GM23338 (cell line): Measurements from ENCODE around the gene MDH1. TPM values are rescaled to one million over a fixed set of nuclear protein-coding genes. Genes with fewer than 3 reads are reported as not detected.

Source experiments
- ATAC-seq: fragments of 200-7000 bp; cut with Tn5 transposase; 3 replicates; pipeline ENCODE4 v1.9.1; 2020
- DNase-seq: peaks from one replicate; pipeline ENCODE4 v3.0.0-alpha.2; 2015; ENCODE audit warnings: low spot score
- H2AFZ ChIP-seq: fragments of 200-600 bp; sonication (generic); 2 replicates; pipeline ENCODE4 v1.8.0; 2016; ENCODE audit warnings: antibody characterized with exemption, mild to moderate bottlenecking, moderate library complexity
- H3F3A ChIP-seq: fragments of 200-600 bp; sonication (generic); replicated peaks from 2 replicates; pipeline ENCODE4 v1.8.0; 2017; ENCODE audit warnings: antibody characterized with exemption, mixed run types, low read depth
- H3K27ac ChIP-seq: fragments of 200-600 bp; sonication (generic); 2 replicates; pipeline ENCODE4 v1.6.1; 2016; ENCODE audit warnings: low read depth
- H3K27me3 ChIP-seq: fragments of 200-600 bp; sonication (generic); 2 replicates; pipeline ENCODE4 v1.8.0; 2016; ENCODE audit warnings: mild to moderate bottlenecking, mixed run types, moderate library complexity; ENCODE audit not compliant: insufficient read depth
- H3K36me3 ChIP-seq: fragments of 200-600 bp; sonication (generic); 2 replicates; pipeline ENCODE4 v1.8.0; 2016; ENCODE audit warnings: mild to moderate bottlenecking; ENCODE audit not compliant: insufficient read depth
- H3K4me1 ChIP-seq: fragments of 200-600 bp; sonication (generic); 2 replicates; pipeline ENCODE4 v1.8.0; 2016; ENCODE audit warnings: mild to moderate bottlenecking, moderate library complexity; ENCODE audit not compliant: insufficient read depth
- H3K4me2 ChIP-seq: fragments of 200-600 bp; sonication (generic); 2 replicates; pipeline ENCODE4 v1.7.1; 2017; ENCODE audit warnings: mixed run types
- H3K4me3 ChIP-seq: fragments of 200-600 bp; sonication (generic); 2 replicates; pipeline ENCODE4 v1.6.1; 2016; ENCODE audit warnings: mixed run types
- H3K79me2 ChIP-seq: fragments of 200-600 bp; sonication (generic); replicated peaks from 2 replicates; pipeline ENCODE4 v1.8.0; 2017; ENCODE audit warnings: mild to moderate bottlenecking; ENCODE audit not compliant: insufficient read depth
- H3K9me2 ChIP-seq: fragments of 200-600 bp; sonication (generic); 2 replicates; pipeline ENCODE4 v1.8.0; 2017; ENCODE audit not compliant: insufficient read depth
- H4K20me1 ChIP-seq: fragments of 200-600 bp; sonication (generic); replicated peaks from 2 replicates; pipeline ENCODE4 v1.8.0; 2017; ENCODE audit warnings: mild to moderate bottlenecking; ENCODE audit not compliant: insufficient read depth
- H3K27ac Mint-ChIP-seq: 2 replicates; pipeline ENCODE4 v1.8.0; 2020; ENCODE audit warnings: inconsistent platforms, mild to moderate bottlenecking, moderate library complexity, mixed read lengths
- H3K27me3 Mint-ChIP-seq: 3 replicates; pipeline ENCODE4 v1.8.0; 2022; ENCODE audit warnings: low read depth, mild to moderate bottlenecking, moderate library complexity, mixed read lengths, inconsistent platforms; ENCODE audit not compliant: insufficient read depth, poor library complexity
- H3K36me3 Mint-ChIP-seq: 3 replicates; pipeline ENCODE4 v1.8.0; 2021; ENCODE audit warnings: low read depth, mild to moderate bottlenecking, inconsistent platforms, moderate library complexity, mixed read lengths
- H3K4me1 Mint-ChIP-seq: 3 replicates; pipeline ENCODE4 v1.8.0; 2020; ENCODE audit warnings: mild to moderate bottlenecking, inconsistent platforms, mixed read lengths
- H3K4me3 Mint-ChIP-seq: 3 replicates; pipeline ENCODE4 v1.8.0; 2021; ENCODE audit warnings: moderate library complexity, mild to moderate bottlenecking, inconsistent platforms, mixed read lengths
- H3K9me3 Mint-ChIP-seq: 3 replicates; pipeline ENCODE4 v1.8.0; 2020; ENCODE audit warnings: moderate library complexity, mild to moderate bottlenecking, inconsistent platforms, mixed read lengths
- CREB1 ChIP-seq: fragments of 250-450 bp; sonication (Bioruptor Pico); IDR thresholded peaks from 2 replicates; pipeline ENCODE4 v1.5.0; 2020; ENCODE audit warnings: low read depth, mild to moderate bottlenecking, moderate library complexity
- EZH2 ChIP-seq: fragments of 200-600 bp; sonication (generic); IDR thresholded peaks from one replicate; pipeline ENCODE4 v1.8.0; 2017; ENCODE audit warnings: antibody characterized with exemption, mild to moderate bottlenecking, low read depth; ENCODE audit not compliant: unreplicated experiment
- JUNB ChIP-seq: IDR thresholded peaks from one replicate; pipeline ENCODE4 v1.6.1; 2016; ENCODE audit warnings: antibody characterized with exemption; ENCODE audit not compliant: unreplicated experiment
- NANOG ChIP-seq: IDR thresholded peaks from 2 replicates; pipeline ENCODE4 v1.6.1; 2016; ENCODE audit warnings: antibody characterized with exemption, borderline replicate concordance
- POLR2AphosphoS5 ChIP-seq: IDR thresholded peaks from 2 replicates; pipeline ENCODE4 v1.6.1; 2016; ENCODE audit warnings: antibody characterized with exemption, low read depth
- ZNF114 ChIP-seq: fragments of 250-450 bp; sonication (Bioruptor Pico); IDR thresholded peaks from 2 replicates; pipeline ENCODE4 v1.5.0; 2020; ENCODE audit warnings: mild to moderate bottlenecking, moderate library complexity
- ZNF331 ChIP-seq: fragments of 250-450 bp; sonication (Bioruptor Pico); IDR thresholded peaks from 2 replicates; pipeline ENCODE4 v1.5.0; 2020; ENCODE audit warnings: low read depth, mild to moderate bottlenecking, moderate library complexity
- polyA plus RNA-seq: library from polyadenylated mRNA; unstranded; fragments of >200 nt; fragmentation: Nextera tagmentation; extraction: Ambion mirVana; gene quantifications from 2 replicates; pipeline ENCODE4 v1.2.1, GENCODE V29; 2016
- total RNA-seq: library from RNA; depleted of rRNA; stranded (reverse); fragments of >200 nt; shearing (Covaris generic); gene quantifications from 2 replicates; pipeline ENCODE4 v1.2.3, GENCODE V29; 2014
- TF ChIP-seq, protein P1 (sequence below): IDR thresholded peaks from one replicate; pipeline ENCODE4 v1.6.1; 2018; ENCODE audit warnings: antibody characterized with exemption; ENCODE audit not compliant: unreplicated experiment

MDH1 gene
- total and polyA plus RNA-seq, 2 experiments from 2014 or later = 275 to 503 TPM

DNA sequence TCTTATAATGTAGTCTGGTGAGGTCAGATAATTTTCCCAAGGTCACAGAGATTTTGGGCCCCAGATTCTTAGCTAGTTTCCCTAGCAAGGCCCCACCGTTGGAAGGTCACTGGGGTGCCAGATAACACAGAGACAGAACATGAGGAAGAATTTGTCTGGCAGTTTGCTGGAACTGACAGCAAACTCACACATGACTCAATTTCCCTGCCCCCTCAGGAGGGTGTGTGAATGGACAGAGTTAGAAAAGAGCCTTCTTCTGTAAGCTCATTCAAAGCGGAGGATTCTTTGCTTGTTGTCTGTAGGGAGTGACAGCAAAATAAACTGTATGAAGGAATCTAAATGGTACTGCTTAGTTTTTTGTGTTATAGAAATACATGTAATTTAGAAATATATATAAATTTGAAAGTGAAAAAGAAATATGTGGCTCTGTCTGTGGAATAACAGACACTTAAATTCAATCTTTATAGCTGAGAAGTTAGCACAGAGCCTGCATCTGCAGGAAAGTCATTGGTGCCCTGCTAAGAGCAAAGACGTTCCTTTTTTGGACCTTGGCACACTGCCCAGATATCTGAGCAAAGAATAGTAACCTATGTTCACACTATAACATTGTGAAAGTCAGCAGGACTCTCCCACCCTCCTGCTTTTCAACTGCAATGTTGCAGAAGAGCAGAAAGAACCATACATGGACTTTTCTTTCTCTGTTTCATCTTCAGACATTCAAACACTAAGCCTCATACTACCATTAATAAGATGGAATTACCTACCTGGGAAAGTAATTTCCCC lies 2.1 kb downstream of the MDH1 start:
- Mint-ChIP-seq H3K4me3 (peak overlapping the region; percentile 100), H3K36me3 (peaks cover 42% of the 10 kb centered on the region), H3K27me3 (peaks cover 11% of the 10 kb centered on the region), H3K4me1 (peaks cover 39% of the 10 kb centered on the region), H3K9me3 (no peaks in the 10 kb centered on the region; the same call in 2 of the 3 replicates), H3K27ac (no peak overlapping the region)
- Histone ChIP-seq H3K9me2 (no peaks in the 10 kb centered on the region), H3K36me3 (peaks cover 14% of the 10 kb centered on the region; the same call in 1 of the 2 replicates), H3F3A (no peaks in the 10 kb centered on the region), H3K4me3 (peak overlapping the region; percentile 67), H2AFZ (no peak overlapping the region), H3K27ac (no peak overlapping the region), H3K27me3 (no peaks in the 10 kb centered on the region), H3K79me2 (peaks cover 87% of the 10 kb centered on the region), H3K4me2 (peak overlapping the region; percentile 80), H3K4me1 (peaks cover 28% of the 10 kb centered on the region), H4K20me1 (peaks cover 8% of the 10 kb centered on the region; the same call in 1 of the 2 replicates)
- DNase-seq (no peak), ATAC-seq (no peak)
- TF ChIP-seq POLR2AphosphoS5 (no peak), NANOG (no peak), CREB1 (CRISPR knock-in tag) (no peak), ZNF114 (CRISPR knock-in tag) (no peak), JUNB (no peak)
- TF ChIP-seq, protein P1, sequence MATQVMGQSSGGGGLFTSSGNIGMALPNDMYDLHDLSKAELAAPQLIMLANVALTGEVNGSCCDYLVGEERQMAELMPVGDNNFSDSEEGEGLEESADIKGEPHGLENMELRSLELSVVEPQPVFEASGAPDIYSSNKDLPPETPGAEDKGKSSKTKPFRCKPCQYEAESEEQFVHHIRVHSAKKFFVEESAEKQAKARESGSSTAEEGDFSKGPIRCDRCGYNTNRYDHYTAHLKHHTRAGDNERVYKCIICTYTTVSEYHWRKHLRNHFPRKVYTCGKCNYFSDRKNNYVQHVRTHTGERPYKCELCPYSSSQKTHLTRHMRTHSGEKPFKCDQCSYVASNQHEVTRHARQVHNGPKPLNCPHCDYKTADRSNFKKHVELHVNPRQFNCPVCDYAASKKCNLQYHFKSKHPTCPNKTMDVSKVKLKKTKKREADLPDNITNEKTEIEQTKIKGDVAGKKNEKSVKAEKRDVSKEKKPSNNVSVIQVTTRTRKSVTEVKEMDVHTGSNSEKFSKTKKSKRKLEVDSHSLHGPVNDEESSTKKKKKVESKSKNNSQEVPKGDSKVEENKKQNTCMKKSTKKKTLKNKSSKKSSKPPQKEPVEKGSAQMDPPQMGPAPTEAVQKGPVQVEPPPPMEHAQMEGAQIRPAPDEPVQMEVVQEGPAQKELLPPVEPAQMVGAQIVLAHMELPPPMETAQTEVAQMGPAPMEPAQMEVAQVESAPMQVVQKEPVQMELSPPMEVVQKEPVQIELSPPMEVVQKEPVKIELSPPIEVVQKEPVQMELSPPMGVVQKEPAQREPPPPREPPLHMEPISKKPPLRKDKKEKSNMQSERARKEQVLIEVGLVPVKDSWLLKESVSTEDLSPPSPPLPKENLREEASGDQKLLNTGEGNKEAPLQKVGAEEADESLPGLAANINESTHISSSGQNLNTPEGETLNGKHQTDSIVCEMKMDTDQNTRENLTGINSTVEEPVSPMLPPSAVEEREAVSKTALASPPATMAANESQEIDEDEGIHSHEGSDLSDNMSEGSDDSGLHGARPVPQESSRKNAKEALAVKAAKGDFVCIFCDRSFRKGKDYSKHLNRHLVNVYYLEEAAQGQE = no peak

DNA sequence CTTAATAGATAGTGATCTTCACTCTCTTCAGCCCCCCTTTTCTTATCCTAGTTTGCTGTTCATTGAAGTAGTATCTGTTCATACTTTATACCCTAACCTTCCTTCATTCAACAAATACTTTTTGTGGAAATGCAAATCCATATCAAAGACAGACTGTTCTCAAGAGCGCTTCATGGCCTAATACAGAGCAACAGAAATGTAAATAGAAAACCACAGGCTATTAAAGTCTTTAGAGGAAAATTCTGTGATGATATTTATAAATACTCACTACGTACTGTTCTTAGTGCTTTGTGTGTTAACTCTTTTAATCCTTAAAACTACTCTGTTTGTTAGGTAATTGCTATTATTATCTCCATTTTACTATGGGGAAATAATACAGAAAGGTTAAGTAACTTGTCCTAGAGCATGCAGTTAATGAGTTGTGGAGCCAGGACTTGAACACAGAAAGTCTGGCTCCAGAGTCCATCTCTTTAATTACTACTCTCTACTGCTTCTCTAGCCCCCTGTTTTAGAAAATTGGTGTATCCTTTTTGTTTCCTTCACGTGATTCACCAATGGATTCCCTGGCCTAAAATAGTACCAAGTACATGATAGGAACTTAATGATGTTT lies 2.9 kb downstream of the MDH1 start:
- H3K4me1 Mint-ChIP-seq = peaks cover 32% of the 10 kb centered on the region
- no peak overlapping the region; the same call in 1 of the 2 replicates for H3K4me2 ChIP-seq
- peak overlapping the region; percentile 49 for H3K4me3 Mint-ChIP-seq

More for the DNA sequence above, 2.9 kb downstream of the MDH1 start:
- H3K27me3 ChIP-seq = no peaks in the 10 kb centered on the region
- H3K36me3 Mint-ChIP-seq = peaks cover 49% of the 10 kb centered on the region
- no peak overlapping the region; the same call in 1 of the 2 replicates for H3K27ac ChIP-seq
- no peak overlapping the region for H2AFZ ChIP-seq
- H3K36me3 ChIP-seq = peaks cover 21% of the 10 kb centered on the region; the same call in 1 of the 2 replicates
- H3F3A ChIP-seq = no peaks in the 10 kb centered on the region
- H3K9me2 ChIP-seq = no peaks in the 10 kb centered on the region
- DNase-seq = no peak
- H4K20me1 ChIP-seq = peaks cover 8% of the 10 kb centered on the region; the same call in 1 of the 2 replicates
- H3K27me3 Mint-ChIP-seq = peaks cover 11% of the 10 kb centered on the region
- no peaks in the 10 kb centered on the region; the same call in 2 of the 3 replicates for H3K9me3 Mint-ChIP-seq
- peaks cover 26% of the 10 kb centered on the region for H3K4me1 ChIP-seq
- TF ChIP-seq ZNF331 (CRISPR knock-in tag) = no peak
- no peak for TF ChIP-seq EZH2
- no peak for TF ChIP-seq CREB1 (CRISPR knock-in tag)
- peaks cover 87% of the 10 kb centered on the region for H3K79me2 ChIP-seq
- no peak for ATAC-seq
- no peak overlapping the region for H3K27ac Mint-ChIP-seq
- no peak overlapping the region for H3K4me3 ChIP-seq
